M059J (cell line): Measurements from ENCODE around the gene USP5. TPM values are rescaled to one million over a fixed set of nuclear protein-coding genes. Genes with fewer than 3 reads are reported as not detected.
A peak's percentile ranks its signal among the peaks of the same experiment; 100 is the strongest.
"Not testable (repeated sequence)": the region's sequence is repeated elsewhere in the genome, so short reads cannot be mapped to it uniquely, and the experiment has no call there.

Experiments
- DNase-seq: peaks from one replicate; pipeline ENCODE4 v3.0.0-alpha.2; 2012; ENCODE audit warnings: low read depth
- total RNA-seq: library from RNA; depleted of rRNA; stranded (reverse); fragments of >200 nt; shearing (Covaris generic); gene quantifications from 2 replicates; pipeline ENCODE4 v1.2.3, GENCODE V29; 2014

USP5 gene
- total RNA-seq, 1 experiment from 2014 or later = 79.3 TPM

- no peak for DNase-seq
Observed at GRCh38 chr12:6887460-6887859, 35.5 kb downstream of the USP5 start.

DNA sequence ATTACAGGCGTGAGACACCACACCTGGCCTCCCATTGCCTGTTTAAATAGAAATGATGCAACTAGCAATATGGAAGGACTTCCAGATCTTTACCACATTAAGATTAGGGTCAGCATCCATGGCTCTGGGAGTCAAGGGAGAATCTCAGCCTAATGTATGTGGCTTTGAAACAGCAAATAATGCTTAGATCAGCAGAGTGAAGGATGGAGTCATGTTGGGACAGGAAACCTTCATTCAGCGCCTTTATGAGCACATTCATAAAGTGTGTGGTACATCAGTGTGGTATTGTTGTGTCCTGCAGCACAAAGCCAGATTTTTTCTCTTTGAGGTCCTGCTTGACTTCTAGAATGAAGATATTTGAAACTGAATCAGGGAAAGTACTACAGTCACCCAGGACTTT is 36.4 kb downstream of the USP5 start:
- DNase-seq = no peak

DNA sequence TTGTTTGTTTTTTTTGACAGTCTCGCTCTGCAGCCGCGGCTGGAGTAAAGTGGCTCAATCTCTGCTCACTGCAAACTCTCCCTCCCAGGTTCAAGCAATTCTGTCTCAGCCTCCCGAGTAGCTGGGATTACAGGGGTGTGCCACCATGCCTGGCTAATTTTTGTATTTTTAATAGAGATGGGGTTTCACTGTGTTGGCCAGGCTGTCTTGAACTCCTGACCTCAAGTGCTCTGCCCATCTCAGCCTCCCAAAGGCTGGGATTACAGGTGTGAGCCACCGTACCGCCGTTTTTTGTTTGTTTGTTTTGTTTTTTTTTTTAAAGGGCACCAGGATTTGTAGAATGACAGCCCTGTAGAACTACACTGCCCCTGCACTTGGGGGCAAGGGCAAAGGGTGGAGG is 36.8 kb downstream of the USP5 start:
- DNase-seq = not testable (repeated sequence)

DNA sequence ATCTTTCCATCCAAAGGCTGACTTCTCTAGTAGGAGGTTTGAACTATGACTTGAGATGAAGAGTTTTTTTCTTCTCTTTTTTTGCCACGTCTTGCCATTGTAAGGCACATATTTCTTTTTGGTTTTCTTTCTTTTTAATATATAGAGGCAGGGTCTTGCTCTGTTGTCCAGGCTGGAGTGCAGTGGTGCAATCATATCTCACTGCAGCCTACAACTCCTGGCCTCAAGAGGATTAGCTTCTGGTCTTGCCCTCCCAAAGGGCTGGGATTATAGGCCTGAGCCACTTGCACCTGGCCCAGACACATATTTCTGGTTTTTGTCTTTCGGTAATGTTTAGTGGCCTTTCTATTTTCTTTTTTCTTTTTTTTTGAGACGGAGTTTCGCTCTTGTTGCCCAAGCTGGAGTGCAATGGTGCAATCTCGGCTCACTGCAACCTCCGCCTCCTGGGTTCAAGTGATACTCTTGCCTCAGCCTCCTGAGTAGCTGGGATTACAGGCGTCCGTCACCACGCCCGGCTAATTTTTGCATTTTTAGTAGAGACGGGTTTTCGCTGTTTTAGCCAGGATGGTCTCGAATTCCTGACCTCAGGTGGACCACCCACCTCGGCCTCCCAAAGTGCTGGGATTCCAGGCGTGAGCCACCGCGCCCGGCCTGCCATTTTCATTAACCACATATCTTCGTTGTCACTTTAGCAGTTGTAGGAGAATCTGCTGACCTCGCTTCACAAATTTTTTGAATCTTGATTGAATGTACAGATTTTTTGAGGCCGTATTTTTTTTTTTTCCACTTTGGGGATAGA is 38.0 kb downstream of the USP5 start:
- DNase-seq = not testable (repeated sequence)

DNA sequence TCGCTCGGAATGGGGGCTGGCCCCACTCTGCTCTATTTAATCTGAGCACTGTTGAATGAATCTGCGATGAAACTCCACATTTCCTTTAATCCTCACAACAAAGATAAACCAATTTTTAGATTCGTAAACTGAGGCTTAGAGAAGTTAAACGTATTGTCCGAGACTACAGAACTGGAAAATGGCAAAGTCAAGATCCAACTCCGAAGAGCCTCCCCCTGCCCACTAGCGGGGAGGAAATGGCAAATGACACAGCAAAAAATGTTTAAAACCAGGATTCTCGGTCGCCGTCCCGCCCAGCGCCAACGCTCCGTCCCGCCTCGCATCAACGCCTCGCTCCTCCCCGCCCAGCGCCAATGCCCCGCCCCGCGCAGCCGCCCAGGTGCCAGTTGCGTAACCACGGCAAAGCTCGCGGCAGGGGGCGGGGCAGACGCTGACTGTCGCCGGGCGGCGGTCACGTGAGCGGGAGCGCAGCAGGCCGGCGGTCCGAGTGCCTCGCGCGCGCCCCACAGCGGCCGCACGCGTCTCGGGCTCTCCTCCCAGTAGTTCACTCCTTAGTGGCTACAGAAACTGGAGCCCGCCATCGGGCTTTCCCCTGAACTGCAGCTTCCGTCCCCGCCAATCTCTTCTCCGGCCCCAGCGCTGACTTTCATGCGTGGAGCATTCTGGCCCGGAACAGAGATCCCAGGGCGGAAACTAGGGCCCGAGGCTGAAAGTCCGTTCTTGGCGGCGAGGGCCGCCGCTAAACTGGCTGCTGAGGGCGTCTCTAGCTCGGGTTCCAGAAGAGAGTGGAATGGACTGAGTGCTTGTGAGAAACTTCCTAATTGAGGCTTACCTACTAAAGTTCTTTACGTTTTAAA is 39.1 kb downstream of the USP5 start:
- peak; percentile 91 for DNase-seq

- no peak for DNase-seq
Observed at GRCh38 chr12:6891646-6892001, 39.7 kb downstream of the USP5 start.

DNA sequence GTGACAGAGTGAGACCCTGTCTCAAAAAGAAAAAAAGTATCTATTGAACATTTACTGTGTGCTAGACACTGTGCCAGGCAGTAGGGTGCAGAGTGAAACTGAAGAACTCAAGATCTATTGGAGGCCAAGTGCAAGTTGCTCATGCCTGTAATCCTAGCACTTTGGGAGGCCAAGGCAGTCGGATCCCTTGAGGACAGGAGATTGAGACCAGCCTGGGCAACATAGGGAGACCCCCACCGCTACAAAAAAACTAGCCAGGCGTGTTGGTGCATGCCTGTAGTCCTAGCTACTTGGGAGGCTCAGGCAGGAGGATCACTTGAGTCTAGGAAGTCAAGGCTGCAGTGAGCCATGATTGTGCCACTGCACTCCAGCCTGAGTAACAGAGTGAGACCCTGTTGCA is 40.7 kb downstream of the USP5 start:
- DNase-seq = not testable (repeated sequence)

- no peak for DNase-seq
Observed at GRCh38 chr12:6894321-6894720, 42.4 kb downstream of the USP5 start.

- no peak for DNase-seq
Observed at GRCh38 chr12:6896846-6897435, 45.0 kb downstream of the USP5 start.

DNA sequence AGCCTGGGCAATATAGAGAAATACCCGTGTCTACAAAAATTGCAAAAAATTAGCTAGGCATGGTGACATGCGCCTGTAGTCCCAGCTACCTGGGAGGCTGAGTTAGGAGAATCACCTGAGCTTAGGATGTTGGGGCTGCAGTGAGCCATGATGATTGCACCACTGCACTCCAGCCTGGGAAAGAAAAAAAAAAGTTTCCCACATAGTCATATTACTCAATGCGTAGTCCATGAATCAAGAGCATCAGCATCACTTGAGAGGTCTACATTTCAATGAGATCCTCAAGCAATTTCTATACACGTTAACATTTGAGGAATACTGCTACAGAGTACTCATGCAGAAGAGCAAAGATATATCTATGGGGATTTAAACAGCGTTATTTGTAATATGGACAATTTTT is 47.5 kb downstream of the USP5 start:
- DNase-seq = no peak

DNA sequence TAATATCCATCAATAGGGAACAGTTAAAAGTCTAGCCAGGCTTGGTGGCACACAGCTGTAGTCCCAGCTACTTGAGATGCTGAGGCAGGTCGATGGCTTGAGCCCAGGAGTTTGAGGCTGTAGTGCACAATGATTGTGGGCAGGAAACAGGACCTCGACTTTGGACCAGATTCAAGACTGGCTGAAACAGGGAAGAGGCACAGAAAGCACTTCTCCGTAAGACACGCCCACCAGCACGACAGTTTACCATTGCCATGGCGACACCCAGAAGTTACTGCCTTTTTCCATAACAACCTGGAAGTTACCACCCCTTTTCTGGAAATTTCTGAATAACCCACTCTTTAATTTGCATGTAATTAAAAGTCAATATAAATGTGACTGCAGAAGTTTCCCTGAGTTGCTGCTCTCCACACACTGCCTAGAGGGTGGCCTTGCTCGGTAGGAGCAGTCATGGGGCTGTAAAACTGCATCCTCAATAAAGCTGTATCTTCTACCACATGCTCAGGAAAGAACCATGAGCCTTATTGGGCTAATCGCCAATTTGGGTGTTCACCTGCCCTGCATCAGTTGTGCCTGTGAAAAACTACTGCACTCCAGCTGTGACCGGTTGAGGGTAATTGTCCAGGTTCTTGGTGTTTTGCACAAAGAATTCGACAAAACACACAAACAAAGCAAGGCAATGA is 48.0 kb downstream of the USP5 start:
- DNase-seq = peak; percentile 86

- no peak for DNase-seq
Observed at GRCh38 chr12:6902448-6902847, 50.5 kb downstream of the USP5 start.

GRCh38 chr12:6903722-6904121 is 51.8 kb downstream of the USP5 start:
- peak; percentile 87 for DNase-seq

DNA sequence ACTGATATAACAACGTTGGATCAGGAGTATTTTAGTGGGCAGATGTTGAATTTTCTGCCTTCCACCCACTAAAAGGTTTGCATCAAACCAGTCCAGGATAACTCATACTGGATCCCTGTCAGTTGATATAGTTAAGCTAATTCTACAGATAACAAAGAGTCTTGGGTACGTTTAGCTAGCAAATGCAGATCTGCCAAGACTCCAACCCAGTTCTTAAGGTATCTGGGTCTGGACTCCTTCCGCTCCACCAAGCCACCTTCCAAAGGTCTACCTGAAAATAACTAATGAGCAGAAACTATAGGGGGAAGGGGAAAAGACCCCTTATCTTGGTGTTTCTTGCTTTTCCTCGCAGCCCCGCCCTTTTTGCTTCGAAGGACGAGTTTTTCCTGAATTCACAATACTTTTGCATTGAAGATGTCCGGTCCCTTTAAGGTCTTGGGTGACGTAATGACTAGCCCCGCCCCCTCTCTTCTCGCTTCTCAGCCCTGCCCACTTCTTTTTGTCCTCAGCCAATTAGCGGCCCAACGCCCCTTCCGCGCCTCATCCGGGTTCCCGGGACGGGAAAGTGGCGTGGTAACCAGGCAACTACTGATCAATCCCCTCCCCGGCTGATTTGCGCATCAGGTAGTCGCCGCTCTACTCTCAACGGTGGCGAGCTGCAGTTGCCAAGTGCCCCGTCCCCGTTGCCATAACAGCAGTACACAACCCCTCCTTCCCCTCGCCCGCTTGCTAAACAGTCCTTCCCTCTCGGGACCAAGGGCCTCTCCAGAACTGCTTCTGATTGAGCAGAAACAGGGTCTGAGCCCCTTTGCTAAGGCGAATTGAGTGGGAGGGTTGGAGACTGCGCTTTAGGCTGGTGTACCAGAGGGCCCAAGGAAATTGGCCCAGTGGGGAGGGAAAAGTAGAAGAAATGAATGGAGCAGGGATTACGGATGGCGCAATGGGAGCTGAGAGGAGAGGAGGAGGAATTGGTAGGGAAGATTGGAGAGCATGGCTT is 52.6 kb downstream of the USP5 start, which contains the start of gene LRRC23:
Gene LRRC23 (plus strand): TSS at position 543 of the 997 bp plus-strand sequence. CDS start 812 bp downstream, outside the sequence.
- peak; percentile 96 for DNase-seq

- DNase-seq = no peak
Observed at GRCh38 chr12:6905414-6906040, 53.6 kb downstream of the USP5 start.

GRCh38 chr12:6908141-6908540 is 56.2 kb downstream of the USP5 start:
- DNase-seq = not testable (repeated sequence)

DNA sequence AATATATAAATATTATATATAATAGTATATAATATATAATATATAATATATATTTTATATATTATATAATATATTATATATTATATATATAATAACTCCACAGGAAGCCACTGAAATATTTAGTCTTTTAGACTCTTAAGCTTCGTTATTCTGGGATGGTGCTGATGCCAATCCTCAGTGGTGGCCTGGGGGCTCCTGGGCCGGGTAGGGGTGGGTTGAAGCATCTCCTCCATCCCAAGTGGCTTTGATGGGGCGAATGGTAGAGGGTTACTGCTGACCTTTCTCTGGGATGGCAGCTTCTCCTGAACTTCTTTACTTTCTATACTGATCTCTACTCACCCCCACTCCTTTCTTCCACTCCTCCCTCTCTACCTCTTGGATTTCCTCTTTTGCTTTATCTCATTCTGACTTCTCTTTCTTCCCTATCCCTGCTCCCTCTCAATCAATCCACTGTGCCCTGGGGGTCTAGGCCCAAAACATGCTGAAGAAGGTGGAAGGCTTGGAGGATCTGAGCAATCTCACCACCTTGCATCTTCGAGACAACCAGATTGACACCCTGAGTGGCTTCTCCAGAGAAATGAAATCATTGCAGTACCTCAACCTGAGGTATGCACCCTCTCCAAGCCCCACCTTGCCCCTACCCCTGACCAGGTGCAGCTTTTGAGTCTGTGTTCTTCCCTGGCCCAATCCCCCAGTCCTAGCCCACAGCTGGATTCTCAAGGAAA is 57.6 kb downstream of the USP5 start:
- no peak for DNase-seq

DNA sequence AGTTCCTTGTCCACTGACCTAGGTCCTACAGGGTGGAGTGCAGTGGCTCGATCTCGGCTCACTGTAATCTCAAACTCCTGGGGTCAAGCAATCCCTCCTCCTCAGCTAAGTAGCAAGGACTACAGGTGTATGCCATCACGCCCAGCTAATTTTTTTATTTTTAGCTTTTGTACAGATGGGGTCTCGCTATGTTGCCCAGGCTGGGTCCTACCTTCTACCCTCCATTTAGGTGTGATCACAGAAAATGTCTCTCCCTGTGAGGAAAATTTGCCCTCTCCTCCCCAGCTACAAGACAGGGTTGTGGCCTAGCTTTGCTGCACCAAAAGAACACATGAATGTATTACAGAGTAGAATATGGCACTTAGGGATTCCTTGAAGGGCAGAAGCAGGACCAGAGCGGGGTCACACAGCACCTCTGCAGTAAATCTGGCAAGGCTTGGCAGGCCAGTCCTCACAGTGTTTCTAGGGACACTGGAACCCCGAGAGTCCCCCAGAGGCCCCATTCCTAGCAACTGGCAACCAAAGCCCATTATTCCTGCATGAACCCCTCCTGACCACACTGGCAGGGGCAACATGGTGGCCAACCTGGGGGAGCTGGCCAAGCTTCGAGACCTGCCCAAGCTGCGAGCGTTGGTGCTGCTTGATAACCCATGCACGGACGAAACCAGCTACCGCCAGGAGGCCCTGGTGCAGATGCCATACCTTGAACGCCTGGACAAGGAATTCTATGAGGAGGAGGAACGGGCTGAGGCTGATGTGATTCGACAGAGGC is 60.4 kb downstream of the USP5 start:
- DNase-seq = no peak
